GM19467 (cell line): ENCODE results near the gene RELN.

Experiments used
- ATAC-seq: cut with Tn5 transposase; IDR thresholded peaks from one replicate; pipeline ENCODE4 v1.9.1; 2021; ENCODE audit warnings: mild to moderate bottlenecking, moderate library complexity; ENCODE audit not compliant: unreplicated experiment

Gene RELN

DNA sequence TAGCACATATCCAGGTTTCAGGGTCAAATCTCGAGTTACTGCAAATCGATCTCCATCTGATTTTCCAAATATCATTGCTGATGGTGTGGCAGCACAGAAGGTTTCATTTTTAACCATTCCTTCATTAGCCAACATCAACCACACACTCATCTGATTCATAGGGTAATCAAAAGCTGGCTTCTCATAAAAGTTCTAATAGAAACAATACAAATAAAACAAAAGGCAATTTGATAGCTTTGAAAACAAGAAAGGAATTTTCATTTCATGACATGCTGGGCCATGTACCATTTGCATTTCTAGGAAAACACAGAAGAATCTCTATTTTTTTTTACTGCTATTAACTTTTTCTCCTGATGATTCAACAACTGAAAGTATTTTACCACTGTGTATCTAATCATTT lies 395.8 kb downstream of the RELN start:
- ATAC-seq = no peak

- ATAC-seq = no peak
Measured at GRCh38 chr7:103592844-103593243, 396.6 kb downstream of the RELN start.

DNA sequence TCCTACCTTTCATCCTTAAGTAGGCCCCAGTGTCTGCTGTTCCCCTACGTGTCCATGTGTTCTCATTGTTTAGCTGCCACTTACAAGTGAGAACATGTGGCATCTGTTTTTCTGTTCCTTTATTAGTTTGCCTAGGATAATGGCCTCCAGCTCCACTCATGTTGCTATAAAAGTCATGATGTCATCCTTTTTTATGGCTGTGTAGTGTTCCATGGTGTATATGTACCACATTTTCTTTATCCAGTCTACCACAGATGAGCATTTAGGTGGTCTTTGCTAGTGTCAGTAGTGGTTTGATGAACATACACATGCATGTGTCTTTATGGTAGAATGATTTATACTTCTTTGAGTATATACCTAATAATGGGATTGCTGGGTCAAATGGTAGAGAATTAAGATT lies 397.3 kb downstream of the RELN start:
- no peak for ATAC-seq

DNA sequence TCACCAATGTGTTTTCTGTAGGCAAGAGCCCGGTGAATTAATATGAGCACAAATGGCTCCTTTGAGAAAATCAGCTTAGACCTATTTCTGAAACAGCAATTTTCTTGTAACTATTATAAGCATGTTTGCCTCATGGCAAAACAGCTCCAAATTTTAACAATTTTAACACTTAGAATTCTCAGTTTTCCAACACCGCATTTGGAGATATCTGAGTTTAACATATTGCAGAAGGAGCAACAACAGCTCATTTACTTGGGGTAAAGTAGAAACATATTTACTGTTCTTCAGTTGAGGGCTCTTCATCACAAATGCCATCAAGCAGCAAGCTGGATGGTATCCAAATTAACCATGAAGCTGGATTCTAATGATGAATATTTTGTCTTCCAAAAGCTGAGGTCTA lies 409.4 kb downstream of the RELN start:
- ATAC-seq = no peak

GRCh38 chr7:103577059-103577458 lies 412.4 kb downstream of the RELN start:
- no peak for ATAC-seq

GRCh38 chr7:103576641-103577040 lies 412.8 kb downstream of the RELN start:
- no peak for ATAC-seq

- no peak for ATAC-seq
Measured at GRCh38 chr7:103574576-103574975, 414.9 kb downstream of the RELN start.

- ATAC-seq = no peak
Measured at GRCh38 chr7:103573479-103574058, 415.9 kb downstream of the RELN start.

DNA sequence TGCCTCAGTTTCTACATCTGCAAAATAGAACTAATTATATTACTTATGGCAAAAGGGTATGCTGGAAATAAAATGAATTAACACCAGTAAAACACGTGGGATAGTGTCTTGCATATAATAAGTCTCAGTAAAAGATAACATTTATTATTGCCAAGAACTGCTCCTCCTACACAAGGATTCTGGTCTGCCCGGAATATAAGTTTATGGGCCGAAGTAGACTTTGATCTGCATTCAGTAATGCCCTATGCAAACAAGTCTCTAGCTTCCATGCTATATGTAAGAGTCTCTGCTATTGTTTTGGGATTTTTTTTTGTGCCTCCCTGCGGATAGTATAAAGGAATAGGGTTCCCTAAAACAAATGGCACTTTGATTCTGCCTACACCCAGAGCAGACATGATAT lies 417.9 kb downstream of the RELN start:
- no peak for ATAC-seq

DNA sequence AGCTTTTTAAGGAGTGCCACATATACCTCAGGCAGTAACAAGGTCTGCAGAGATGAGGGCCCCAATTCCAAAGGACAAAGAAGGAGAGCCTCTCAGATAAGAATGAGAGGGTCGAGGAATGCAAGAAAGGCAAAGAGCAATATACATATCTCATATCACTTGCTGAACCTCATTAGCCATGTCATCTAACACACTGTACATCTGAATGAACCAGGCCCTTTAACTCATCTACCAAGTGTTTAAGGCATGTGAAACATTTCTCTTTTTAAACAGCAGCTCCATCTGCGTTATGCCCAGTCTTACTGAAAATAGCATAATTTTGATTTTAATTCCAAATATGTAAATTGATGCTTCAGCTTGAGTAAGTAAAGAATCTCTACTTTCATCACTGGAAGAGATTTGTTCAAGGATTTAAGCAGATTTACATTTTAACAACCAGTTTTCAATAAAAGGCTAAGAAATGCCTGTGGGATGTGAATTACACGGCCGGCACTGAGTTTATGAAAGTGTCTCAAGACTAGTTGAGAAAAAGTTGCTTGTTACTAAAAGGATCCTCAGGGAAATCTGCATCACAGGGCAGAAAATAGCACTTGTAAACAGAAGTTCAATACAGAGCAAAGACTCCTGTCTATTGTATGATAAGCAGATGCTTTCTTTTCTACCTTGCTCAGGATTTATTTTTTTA lies 419.7 kb downstream of the RELN start:
- ATAC-seq = no peak

- ATAC-seq = no peak
Measured at GRCh38 chr7:103564416-103564815, 425.0 kb downstream of the RELN start.

- ATAC-seq = no peak
Measured at GRCh38 chr7:103560136-103560535, 429.3 kb downstream of the RELN start.

DNA sequence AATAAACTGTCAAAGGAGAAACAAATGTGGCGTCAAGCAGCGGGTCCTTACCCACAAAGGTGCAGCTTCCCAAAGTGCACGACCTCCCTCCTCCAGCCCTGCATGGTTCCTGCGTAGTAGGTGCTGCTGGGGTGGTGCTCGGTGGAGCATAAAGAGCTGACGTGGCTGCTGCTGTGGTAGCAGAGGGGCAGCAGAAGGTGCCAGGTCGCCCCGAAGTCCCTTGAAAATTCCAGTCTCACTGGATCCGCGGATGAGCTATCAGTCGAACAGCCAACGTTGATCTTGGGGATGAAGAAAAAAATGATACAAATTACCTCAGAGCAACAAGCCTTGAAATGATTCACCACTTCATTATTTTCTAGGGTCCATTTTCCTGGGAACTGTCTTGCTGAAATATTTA lies 438.4 kb downstream of the RELN start:
- ATAC-seq = no peak

- no peak for ATAC-seq
Measured at GRCh38 chr7:103549786-103550185, 439.7 kb downstream of the RELN start.

GRCh38 chr7:103547451-103548284 lies 441.8 kb downstream of the RELN start:
- ATAC-seq = no peak

- ATAC-seq = no peak
Measured at GRCh38 chr7:103542470-103542869, 447.0 kb downstream of the RELN start.

- ATAC-seq = no peak
Measured at GRCh38 chr7:103541947-103542346, 447.5 kb downstream of the RELN start.

- ATAC-seq = no peak
Measured at GRCh38 chr7:103541026-103541425, 448.4 kb downstream of the RELN start.

GRCh38 chr7:103540338-103540737 lies 449.1 kb downstream of the RELN start:
- ATAC-seq = no peak

DNA sequence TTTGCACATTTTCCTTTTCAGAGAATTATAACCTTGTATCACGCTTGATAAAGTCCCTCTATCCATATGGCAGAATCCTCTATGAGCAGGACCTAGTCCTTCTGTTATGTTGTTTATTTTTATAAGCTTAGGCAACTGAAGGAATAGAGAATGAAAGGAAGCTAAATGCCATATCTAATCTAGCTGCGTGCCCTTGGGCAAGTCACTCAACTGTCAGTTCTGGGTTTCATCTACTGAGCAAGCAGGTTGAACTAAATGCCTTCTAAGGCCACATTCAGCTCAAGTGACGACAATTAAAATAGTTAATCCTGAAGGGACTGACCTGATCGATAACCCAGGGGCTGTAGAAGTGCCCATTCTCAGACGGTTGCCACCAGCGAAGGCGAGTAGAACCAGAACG lies 449.6 kb downstream of the RELN start:
- ATAC-seq = no peak

GRCh38 chr7:103538964-103539709 lies 450.3 kb downstream of the RELN start:
- ATAC-seq = no peak
